ENCODE data around the gene BACE2.
"Not testable (repeated sequence)": the region's sequence is repeated elsewhere in the genome, so short reads cannot be mapped to it uniquely, and the experiment has no call there.

The BACE2 gene

GRCh38 chr21:41217671-41218385 is 49.9 kb downstream of the BACE2 start:
- no peak for DNase-seq

DNA sequence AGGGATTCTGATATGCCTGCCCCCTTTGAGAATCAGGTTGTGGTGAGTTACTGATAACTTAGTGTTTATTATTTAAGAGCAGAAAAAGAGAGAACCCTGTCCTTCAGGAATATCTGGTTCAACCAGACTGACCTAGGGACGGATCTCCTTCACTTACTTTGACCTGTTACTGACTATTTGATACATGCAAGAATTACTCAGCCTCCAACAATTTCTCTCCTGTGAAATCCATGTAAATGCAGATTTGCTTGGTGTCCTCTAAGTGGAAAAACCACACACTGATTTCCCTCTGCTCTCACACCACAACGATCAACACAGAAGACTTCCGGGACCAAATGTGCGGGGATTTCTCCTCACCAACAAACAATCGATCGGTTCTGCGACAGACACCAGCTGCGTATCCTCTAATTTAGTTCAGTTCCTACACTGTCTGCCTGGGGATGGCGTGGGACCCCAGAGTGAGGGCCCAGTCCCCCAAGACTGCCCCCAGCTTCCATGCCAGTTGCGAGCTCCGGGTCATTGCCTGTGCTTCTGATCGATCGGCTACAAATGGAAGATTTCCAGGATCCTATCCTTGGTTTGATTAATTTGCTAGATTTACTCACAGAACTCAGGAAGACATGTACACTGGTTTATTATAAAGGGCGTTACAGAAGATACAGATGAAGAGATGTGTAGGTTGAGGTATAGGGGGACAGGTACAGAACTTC is 51.7 kb downstream of the BACE2 start:
- no peak for DNase-seq

- DNase-seq = no peak
These were observed 52.3 kb downstream of the BACE2 start for GRCh38 chr21:41220208-41220733.

DNA sequence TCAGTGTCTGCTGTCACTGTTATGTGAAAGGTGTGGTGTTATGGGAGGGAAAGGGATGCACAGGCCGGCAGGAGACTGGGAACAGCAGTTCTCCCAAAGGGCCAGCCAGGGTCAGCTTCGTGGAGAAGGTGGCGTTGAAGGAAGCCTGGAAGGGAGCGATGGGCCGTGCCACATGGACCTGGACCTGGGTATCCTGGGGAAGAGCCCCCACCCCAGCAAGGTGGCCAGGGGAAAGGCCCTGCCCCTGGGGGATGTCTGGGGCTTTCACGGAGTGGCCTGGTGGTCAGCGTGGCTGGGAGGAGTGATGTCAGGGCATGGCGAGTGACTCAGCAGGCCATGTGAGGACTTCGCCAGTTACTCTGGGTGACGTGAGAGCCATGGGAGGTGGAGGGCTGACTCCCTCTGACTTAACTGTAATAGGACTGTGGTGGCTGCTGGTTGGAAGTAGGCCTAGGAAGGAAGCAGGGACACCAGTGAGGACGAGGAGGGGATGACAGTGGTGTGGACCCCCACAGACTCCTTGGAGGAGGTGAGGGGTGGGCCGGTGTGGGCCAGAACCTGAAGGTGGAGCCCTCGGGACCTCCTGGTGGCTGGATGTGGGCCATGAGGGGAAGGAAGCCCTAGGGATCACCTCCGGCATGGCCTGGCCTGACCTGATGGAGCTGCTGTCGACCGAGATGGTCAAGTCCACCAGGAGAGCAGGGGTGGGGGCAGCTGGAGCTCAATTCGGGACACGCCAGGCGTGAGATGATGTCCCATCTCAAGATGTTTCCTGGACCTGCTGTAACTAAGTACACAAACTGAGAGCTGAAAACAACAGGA is 54.5 kb downstream of the BACE2 start:
- DNase-seq = no peak

GRCh38 chr21:41226853-41227252 is 58.9 kb downstream of the BACE2 start:
- DNase-seq = no peak

GRCh38 chr21:41227357-41228005 is 59.5 kb downstream of the BACE2 start:
- no peak for DNase-seq

DNA sequence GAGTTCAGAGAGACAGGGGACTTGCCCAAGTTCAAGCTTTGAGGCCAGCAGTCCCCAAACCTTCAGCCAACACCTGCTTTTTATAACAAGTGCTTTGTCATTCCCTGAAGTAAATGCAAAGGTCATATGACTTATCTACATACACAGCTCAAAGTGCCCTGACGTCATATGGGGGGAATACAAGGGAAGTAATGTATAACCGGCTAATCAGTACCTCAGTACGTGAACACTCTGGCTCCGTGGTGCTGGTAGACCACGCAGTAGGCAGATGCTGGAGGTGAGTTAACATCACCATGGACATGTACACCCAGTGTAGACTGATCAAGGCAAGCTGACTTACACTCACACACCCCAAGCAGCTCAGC is 60.0 kb downstream of the BACE2 start:
- no peak for DNase-seq

- no peak for DNase-seq
These were observed 60.5 kb downstream of the BACE2 start for GRCh38 chr21:41228492-41228891.

DNA sequence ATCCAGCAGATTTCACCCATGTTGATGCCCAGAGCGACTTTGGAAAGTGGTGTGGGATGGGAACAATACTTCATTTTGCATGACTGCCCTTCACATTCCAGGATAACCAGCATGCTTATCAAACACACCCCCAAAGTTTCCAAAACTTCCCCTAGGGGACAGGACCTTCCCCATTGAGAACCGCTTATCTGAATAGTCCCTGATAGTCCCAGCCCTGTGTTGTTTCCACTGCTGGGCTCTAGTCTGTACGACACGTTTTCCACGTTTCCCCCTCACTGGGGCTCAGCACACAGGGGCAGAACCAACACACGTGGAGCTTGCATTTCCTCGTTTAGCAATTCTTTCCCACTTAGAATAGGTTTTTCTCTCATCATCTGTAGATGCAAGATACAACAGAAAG is 61.0 kb downstream of the BACE2 start:
- DNase-seq = no peak

DNA sequence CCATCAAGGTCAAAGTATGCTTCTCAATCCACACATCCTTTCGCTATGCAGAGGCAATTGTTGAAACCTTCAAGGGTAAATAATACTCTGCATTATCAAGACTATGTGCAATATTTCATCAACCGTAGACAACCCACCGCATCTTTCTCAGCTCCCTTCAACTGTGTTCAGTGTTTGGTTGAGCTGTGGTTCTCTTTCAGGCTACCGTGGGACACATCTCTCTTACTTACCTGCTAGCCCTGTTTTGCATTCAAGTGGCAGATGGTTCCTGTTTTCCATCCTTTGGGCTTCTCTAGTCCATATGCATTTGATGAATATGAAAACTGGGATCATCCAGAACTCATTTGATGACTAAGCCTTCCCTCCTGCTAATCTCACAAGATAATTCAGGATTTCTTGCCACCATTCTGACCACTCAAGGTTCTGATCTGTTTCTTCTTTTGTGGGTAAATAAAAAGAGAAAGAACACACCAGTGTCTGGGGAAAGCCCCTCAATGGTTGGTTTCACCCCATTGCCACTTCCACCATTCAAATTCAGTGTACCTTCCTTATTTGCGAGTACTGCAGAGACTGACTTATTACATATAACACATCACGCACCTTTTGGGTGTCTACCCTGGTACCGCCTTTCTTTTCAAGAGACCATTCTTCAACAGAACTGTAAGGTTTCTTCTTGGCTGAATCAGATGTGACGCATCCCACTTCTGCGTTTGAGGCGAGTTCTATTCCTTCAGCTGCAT is 61.7 kb downstream of the BACE2 start:
- no peak for DNase-seq

- DNase-seq = no peak
These were observed 62.5 kb downstream of the BACE2 start for GRCh38 chr21:41230497-41230896.

DNA sequence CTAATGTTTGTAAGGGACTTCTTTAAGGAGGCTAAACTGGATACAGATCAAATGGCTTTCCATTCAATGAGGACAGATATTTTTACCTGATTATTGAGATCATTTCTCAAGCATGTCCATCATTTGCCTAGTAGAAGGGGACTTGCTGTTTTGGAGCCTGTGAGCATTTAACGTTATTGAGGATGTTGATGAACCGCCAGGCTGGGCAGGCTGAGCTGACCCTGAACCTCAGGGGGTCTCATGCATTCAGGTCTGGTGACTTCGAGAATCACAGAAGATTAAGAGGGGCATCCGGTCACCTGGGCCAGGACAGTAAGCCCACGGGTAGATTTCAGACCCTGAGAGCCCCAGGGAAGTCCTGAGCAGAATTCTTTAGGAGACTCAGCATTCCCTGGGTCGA is 63.1 kb downstream of the BACE2 start:
- no peak for DNase-seq

GRCh38 chr21:41232013-41232412 is 64.1 kb downstream of the BACE2 start:
- DNase-seq = no peak

- no peak for DNase-seq
These were observed 66.0 kb downstream of the BACE2 start for GRCh38 chr21:41233916-41234315.

GRCh38 chr21:41234569-41234968 is 66.6 kb downstream of the BACE2 start:
- no peak for DNase-seq

GRCh38 chr21:41235201-41235600 is 67.2 kb downstream of the BACE2 start:
- DNase-seq = no peak

DNA sequence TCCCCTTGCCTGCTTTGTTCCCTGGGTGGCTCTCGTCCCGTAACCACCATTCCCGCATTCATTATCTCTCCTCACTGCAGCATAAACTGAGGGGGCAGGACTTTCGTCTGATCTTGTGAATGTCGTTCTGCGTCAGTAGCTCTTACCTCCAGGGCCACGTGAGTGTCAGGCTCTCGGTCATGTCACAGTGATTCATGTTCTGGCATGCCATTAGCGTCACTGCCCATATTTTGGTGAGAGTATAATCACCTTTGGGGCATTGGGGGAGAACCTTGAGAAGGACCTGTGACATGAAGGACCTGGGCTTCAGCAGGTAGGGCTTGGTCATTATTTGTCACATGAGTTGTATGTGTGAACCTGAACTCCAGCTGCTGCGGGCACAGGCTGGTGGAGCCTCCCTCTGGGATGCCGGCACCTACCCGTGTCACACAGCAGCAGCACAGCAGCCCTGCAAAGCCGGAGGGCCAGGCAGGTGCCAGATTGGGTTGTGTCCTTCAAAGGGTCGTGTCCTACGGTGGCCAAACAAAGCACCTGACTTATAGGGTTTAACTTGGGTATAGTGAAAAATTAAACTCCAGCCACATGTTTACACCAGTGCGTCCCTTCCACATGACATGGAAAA is 68.5 kb downstream of the BACE2 start:
- DNase-seq = no peak

- DNase-seq = not testable (repeated sequence)
These were observed 70.3 kb downstream of the BACE2 start for GRCh38 chr21:41238081-41238796.

DNA sequence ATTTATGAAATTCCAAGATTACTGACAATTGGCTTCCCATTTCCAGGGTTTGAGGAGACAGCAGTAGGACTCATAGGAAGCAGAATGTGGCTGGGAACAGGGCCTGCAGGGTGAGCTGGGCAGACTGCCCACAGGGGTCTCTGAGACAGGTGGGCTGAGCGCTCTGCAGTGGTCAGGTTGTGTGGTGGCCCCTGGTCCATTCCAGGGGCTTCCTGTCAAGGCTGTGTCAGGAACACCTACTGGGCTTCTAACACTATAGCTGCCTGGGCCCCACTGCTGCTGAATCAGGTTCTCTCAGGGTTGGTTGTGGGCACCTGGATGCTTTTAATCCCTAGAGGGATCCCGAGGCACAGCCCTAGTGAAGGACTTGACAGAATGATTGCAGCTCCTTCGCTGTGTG is 72.1 kb downstream of the BACE2 start:
- DNase-seq = no peak

GRCh38 chr21:41241341-41241740 is 73.4 kb downstream of the BACE2 start:
- DNase-seq = no peak

GRCh38 chr21:41242238-41242829 is 74.4 kb downstream of the BACE2 start:
- DNase-seq = no peak

All from NCI-H2171 treated with DMSO at 0.1 percent for 48 hours (cell line).